Chondrocyte (in vitro differentiated cells): ENCODE results near the gene SPEF2. TPM values are rescaled to one million over a fixed set of nuclear protein-coding genes. Genes with fewer than 3 reads are reported as not detected.

Source experiments
- DNase-seq: peaks from one replicate; pipeline ENCODE4 v3.0.0; 2021; ENCODE audit warnings: mixed read lengths, low spot score
- H3K27ac Mint-ChIP-seq: one replicate; pipeline ENCODE4 v1.8.0; 2021; ENCODE audit warnings: mild to moderate bottlenecking, moderate library complexity, mixed read lengths; ENCODE audit not compliant: unreplicated experiment
- H3K27me3 Mint-ChIP-seq: 2 replicates; pipeline ENCODE4 v1.8.0; 2021; ENCODE audit warnings: low read depth, mixed read lengths
- H3K36me3 Mint-ChIP-seq: 2 replicates; pipeline ENCODE4 v1.8.0; 2021; ENCODE audit warnings: low read depth, mixed read lengths
- H3K4me1 Mint-ChIP-seq: 2 replicates; pipeline ENCODE4 v1.8.0; 2021; ENCODE audit warnings: low read depth, mild to moderate bottlenecking, mixed read lengths
- H3K4me3 Mint-ChIP-seq: one replicate; pipeline ENCODE4 v1.8.0; 2021; ENCODE audit warnings: mild to moderate bottlenecking, moderate library complexity, mixed read lengths; ENCODE audit not compliant: unreplicated experiment
- H3K9me3 Mint-ChIP-seq: 2 replicates; pipeline ENCODE4 v1.8.0; 2021; ENCODE audit warnings: low read depth, mixed read lengths
- total RNA-seq: library from RNA; stranded (reverse); gene quantifications from 3 replicates; pipeline ENCODE4 v1.2.1, GENCODE V29; 2021
- TF ChIP-seq, protein P1 (sequence below): fragments of 200-600 bp; sonication (generic); IDR thresholded peaks from 2 replicates; pipeline ENCODE4 v1.5.0; 2021; ENCODE audit warnings: antibody characterized with exemption, mild to moderate bottlenecking, moderate library complexity

The SPEF2 gene
- total RNA-seq, 1 donor from 2014 or later, result 3.1 TPM

GRCh38 chr5:35618781-35619180 is 1.1 kb downstream of the SPEF2 start:
- peak overlapping the region; percentile 98 for H3K4me3 Mint-ChIP-seq
- H3K27ac Mint-ChIP-seq, result no peak overlapping the region
- H3K9me3 Mint-ChIP-seq, result peaks cover 8% of the 10 kb centered on the region
- H3K36me3 Mint-ChIP-seq, result no peaks in the 10 kb centered on the region
- DNase-seq, result no peak
- H3K4me1 Mint-ChIP-seq, result peaks cover 19% of the 10 kb centered on the region
- peaks cover 7% of the 10 kb centered on the region for H3K27me3 Mint-ChIP-seq
- TF ChIP-seq, protein P1, sequence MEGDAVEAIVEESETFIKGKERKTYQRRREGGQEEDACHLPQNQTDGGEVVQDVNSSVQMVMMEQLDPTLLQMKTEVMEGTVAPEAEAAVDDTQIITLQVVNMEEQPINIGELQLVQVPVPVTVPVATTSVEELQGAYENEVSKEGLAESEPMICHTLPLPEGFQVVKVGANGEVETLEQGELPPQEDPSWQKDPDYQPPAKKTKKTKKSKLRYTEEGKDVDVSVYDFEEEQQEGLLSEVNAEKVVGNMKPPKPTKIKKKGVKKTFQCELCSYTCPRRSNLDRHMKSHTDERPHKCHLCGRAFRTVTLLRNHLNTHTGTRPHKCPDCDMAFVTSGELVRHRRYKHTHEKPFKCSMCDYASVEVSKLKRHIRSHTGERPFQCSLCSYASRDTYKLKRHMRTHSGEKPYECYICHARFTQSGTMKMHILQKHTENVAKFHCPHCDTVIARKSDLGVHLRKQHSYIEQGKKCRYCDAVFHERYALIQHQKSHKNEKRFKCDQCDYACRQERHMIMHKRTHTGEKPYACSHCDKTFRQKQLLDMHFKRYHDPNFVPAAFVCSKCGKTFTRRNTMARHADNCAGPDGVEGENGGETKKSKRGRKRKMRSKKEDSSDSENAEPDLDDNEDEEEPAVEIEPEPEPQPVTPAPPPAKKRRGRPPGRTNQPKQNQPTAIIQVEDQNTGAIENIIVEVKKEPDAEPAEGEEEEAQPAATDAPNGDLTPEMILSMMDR, result no peak

DNA sequence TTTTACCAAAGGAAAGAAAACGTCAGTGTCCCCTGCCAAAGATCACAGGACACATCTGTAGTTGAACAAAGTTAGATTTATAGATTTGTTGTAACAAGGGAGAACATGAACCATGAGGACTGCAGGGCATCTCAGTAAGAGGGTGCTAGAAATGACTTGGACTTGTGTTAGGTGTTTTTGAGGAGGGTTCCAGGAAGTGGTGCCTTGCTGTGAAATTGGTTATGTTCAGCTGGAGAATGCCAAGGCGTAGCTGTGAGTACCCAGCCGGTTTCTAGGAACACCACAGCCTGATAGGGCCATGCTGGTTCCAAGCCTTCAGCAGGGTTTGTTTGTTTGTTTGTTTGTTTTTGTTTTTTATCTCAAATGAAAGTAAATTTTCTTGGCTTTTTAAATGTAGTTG is 5.3 kb downstream of the SPEF2 start:
- no peak for DNase-seq
- Mint-ChIP-seq H3K4me1 (peaks cover 10% of the 10 kb centered on the region), H3K9me3 (no peaks in the 10 kb centered on the region), H3K27me3 (no peaks in the 10 kb centered on the region), H3K27ac (no peak overlapping the region), H3K4me3 (no peak overlapping the region), H3K36me3 (no peaks in the 10 kb centered on the region)
- TF ChIP-seq, protein P1, result no peak

GRCh38 chr5:35623991-35624390 is 6.3 kb downstream of the SPEF2 start:
- Mint-ChIP-seq H3K36me3 (no peaks in the 10 kb centered on the region), H3K27ac (no peak overlapping the region), H3K9me3 (no peaks in the 10 kb centered on the region), H3K4me3 (no peak overlapping the region), H3K4me1 (peaks cover 1% of the 10 kb centered on the region), H3K27me3 (no peaks in the 10 kb centered on the region)
- TF ChIP-seq, protein P1, result no peak
- no peak for DNase-seq

DNA sequence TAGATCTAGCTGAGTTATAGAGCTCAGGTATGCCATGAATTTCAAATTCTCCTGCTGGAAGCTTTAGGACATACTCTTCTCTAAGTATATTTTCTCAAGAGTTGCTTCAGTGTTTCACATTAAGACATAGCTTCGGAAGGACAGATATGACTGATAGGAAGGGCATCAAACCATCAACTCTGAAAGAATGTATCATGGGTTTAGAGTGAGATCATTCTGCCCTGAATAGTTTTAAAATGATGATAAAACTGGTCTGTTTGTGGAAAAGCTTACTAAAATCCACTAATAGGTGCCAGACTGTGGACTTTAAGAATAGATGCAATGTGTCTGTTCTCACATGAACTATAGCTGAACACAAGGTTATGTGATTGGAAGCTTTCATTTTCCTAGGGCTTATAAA is 8.4 kb downstream of the SPEF2 start:
- Mint-ChIP-seq H3K4me1 (no peaks in the 10 kb centered on the region), H3K36me3 (peaks cover 5% of the 10 kb centered on the region), H3K4me3 (no peak overlapping the region), H3K9me3 (peaks cover 5% of the 10 kb centered on the region), H3K27me3 (no peaks in the 10 kb centered on the region), H3K27ac (no peak overlapping the region)
- no peak for DNase-seq
- TF ChIP-seq, protein P1, result no peak

DNA sequence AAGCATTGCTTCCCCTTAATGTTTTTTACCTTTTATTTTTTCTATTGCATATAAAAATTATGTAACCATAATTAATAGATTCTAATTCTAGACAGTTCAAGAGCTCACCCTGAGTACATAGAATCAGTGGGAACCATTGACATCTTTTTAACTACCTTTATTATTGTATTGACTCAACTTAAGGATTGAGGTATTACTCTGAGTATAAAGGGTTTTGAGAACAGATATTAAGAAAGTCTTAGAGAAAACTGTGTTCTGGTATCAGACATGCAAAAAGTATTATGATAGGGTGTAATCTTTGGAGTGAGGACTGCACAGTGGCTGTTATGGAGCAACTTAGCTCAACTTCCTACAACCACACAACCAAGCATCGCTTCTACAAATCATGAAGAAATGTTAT is 8.9 kb downstream of the SPEF2 start:
- TF ChIP-seq, protein P1, result no peak
- Mint-ChIP-seq H3K4me1 (no peaks in the 10 kb centered on the region), H3K9me3 (peaks cover 5% of the 10 kb centered on the region)

More for the DNA sequence above, 8.9 kb downstream of the SPEF2 start:
- Mint-ChIP-seq H3K4me3 (no peak overlapping the region), H3K27me3 (no peaks in the 10 kb centered on the region), H3K36me3 (peaks cover 5% of the 10 kb centered on the region), H3K27ac (no peak overlapping the region)
- no peak for DNase-seq
